Breast epithelium (tissue), 3 donors: ENCODE measurements around the gene FOXK1.

Experiments used
- CTCF ChIP-seq, 3 donors: fragments of 450-650 bp; IDR thresholded peaks; one replicate each; pipeline ENCODE4 v1.5.1; 2016 to 2017; ENCODE audit warnings: antibody characterized with exemption in 3 of 3, mild to moderate bottlenecking in 3 of 3, moderate library complexity in 3 of 3
- POLR2A ChIP-seq: fragments of 450-650 bp; IDR thresholded peaks from one replicate; pipeline ENCODE4 v1.6.1; 2016; ENCODE audit warnings: antibody characterized with exemption, mild to moderate bottlenecking, moderate library complexity
- POLR2AphosphoS5 ChIP-seq, 3 donors: sonication (generic); formaldehyde crosslinking; IDR thresholded peaks; one replicate each; pipeline ENCODE4 v1.6.1; 2017; ENCODE audit warnings: antibody characterized with exemption in 3 of 3

GRCh38 chr7:4722308-4722707 lies 40.2 kb downstream of the FOXK1 start:
- TF ChIP-seq CTCF (IDR thresholded peaks at IDR 0.05) (no peak), POLR2A (no peak), POLR2AphosphoS5 (IDR thresholded peaks at IDR 0.05) (no peak)
